Upper lobe of left lung (tissue), 6 donors: ENCODE results near the gene BRPF3. TPM values are rescaled to one million over a fixed set of nuclear protein-coding genes. Genes with fewer than 3 reads are reported as not detected.

ENCODE experiments used
- ATAC-seq, 2 donors: fragments of 200-7000 bp; cut with Tn5 transposase; one replicate each; pipeline ENCODE4 v1.9.1; 2022; ENCODE audit warnings: mild to moderate bottlenecking in 2 of 2, moderate library complexity in 2 of 2; ENCODE audit not compliant: low FRiP score in 2 of 2
- DNase-seq, 2 donors: peaks; one replicate each; pipeline ENCODE4 v3.0.0-alpha.2; 2019 to 2020
- H3K27ac ChIP-seq, 4 donors: fragments of 200-600 bp; sonication (generic); one replicate each; pipeline ENCODE4 v1.5.1; 2016 to 2019
- H3K27me3 ChIP-seq, 4 donors: fragments of 200-600 bp; sonication (generic); one replicate each; pipeline ENCODE4 v1.5.1; 2017 to 2019
- H3K36me3 ChIP-seq, 4 donors: fragments of 200-600 bp; sonication (generic); one replicate each; pipeline ENCODE4 v1.5.1; 2016 to 2019
- H3K4me1 ChIP-seq, 4 donors: fragments of 200-600 bp; sonication (generic); one replicate each; pipeline ENCODE4 v1.5.1; 2018 to 2019
- H3K4me3 ChIP-seq, 4 donors: fragments of 200-600 bp; sonication (generic); one replicate each; pipeline ENCODE4 v1.5.1; 2017 to 2019; ENCODE audit warnings: mild to moderate bottlenecking in 2 of 4, moderate library complexity in 1 of 4
- H3K9me3 ChIP-seq, 4 donors: fragments of 200-600 bp; sonication (generic); one replicate each; pipeline ENCODE4 v1.5.1; 2018 to 2019
- EP300 ChIP-seq, 4 donors: sonication (generic); formaldehyde crosslinking; IDR thresholded peaks; one replicate each; pipeline ENCODE4 v1.5.1; 2017; ENCODE audit warnings: antibody characterized with exemption in 4 of 4, control low read depth in 2 of 4
- POLR2A ChIP-seq, 4 donors: fragments of 450-650 bp; IDR thresholded peaks; one replicate each; pipeline ENCODE4 v1.5.1; 2016 to 2017; ENCODE audit warnings: antibody characterized with exemption in 4 of 4, mild to moderate bottlenecking in 2 of 4
- POLR2AphosphoS5 ChIP-seq, 2 donors: sonication (generic); formaldehyde crosslinking; IDR thresholded peaks; one replicate each; pipeline ENCODE4 v1.5.1; 2017; ENCODE audit warnings: antibody characterized with exemption in 2 of 2
- WGBS, 2 donors: methylation state at CpG; one replicate each; pipeline ENCODE4 v1.1.5; 2017 to 2018; 5-methylcytosine and 5-hydroxymethylcytosine counted together
- total RNA-seq, 6 donors: library from RNA; depleted of rRNA in 4 of 6; stranded (reverse); fragments of >200 nt in 4 of 6; gene quantifications; one replicate each; pipeline versions ENCODE4 v1.1.0 to v1.2.1, GENCODE V29; 2016 to 2021
- TF ChIP-seq, protein P1 (sequence below), 6 experiments: fragments of 450-650 bp in 4 of 6; fragments of 200-600 bp in 2 of 6; sonication (generic) in 2 of 6; IDR thresholded peaks; one replicate each; pipeline ENCODE4 v1.5.1; 2016 to 2019; ENCODE audit warnings: antibody characterized with exemption in 6 of 6
- donor health status: DM: no; HTN: no; CAD: no; lungs with moderate emphysema.
- donor health status: DM: no; HTN: yes; CAD: no; lungs with severe emphysema.

BRPF3 gene
- total RNA-seq, 6 donors from 2014 or later: 23.7 to 37.4 (median 33.4) TPM

DNA sequence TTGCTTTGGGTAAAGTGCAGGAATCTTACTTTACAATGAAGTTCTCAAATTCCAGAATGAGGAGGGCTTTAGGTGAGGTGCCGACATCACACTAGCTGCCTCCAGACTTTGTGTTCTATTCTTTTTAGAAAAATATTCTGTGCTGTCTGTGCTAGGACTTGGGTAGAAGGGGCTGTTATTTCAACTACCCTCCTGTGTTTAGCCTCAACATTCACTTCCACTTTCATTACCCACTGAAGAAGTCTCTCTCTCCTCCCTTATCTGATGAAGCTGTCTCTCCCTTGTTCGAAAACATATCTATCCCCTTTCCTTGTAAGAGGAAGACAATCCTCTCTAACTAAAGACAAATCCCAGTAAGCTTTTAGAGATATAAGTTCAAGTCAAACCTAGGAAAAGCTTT lies 25.0 kb upstream of the BRPF3 start:
- no peak overlapping the region for H3K27ac ChIP-seq

DNA sequence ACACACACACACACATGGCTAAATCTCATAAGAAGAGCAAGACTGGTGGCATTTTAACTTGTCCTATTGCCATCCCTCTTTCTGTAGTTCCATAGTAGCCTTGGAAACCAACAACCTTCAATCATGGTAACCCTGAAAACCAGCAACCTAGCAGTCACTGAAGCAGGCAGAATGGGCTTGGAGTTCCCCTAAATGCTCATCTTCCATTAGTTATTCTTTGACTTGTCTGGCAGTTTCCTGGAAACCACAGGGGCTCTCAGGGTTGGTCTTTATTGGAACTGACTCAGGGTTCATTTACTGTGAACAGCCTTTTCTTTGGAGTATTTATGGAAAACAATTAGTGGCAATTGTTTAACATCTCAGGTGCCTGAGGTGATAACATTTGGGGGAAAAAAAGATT lies 19.4 kb upstream of the BRPF3 start:
- H3K4me3 ChIP-seq: no peak overlapping the region
- DNase-seq: no peak
- ATAC-seq: no peak

More for the DNA sequence above, 25.0 kb upstream of the BRPF3 start:
- TF ChIP-seq POLR2A (IDR thresholded peaks at IDR 0.05): no peak
- no peak for TF ChIP-seq POLR2AphosphoS5 (IDR thresholded peaks at IDR 0.05)
- TF ChIP-seq, protein P1, sequence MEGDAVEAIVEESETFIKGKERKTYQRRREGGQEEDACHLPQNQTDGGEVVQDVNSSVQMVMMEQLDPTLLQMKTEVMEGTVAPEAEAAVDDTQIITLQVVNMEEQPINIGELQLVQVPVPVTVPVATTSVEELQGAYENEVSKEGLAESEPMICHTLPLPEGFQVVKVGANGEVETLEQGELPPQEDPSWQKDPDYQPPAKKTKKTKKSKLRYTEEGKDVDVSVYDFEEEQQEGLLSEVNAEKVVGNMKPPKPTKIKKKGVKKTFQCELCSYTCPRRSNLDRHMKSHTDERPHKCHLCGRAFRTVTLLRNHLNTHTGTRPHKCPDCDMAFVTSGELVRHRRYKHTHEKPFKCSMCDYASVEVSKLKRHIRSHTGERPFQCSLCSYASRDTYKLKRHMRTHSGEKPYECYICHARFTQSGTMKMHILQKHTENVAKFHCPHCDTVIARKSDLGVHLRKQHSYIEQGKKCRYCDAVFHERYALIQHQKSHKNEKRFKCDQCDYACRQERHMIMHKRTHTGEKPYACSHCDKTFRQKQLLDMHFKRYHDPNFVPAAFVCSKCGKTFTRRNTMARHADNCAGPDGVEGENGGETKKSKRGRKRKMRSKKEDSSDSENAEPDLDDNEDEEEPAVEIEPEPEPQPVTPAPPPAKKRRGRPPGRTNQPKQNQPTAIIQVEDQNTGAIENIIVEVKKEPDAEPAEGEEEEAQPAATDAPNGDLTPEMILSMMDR (IDR thresholded peaks at IDR 0.05): no peak
- Histone ChIP-seq H3K36me3 (no peaks in the 10 kb centered on the region), H3K27me3 (no peaks in the 10 kb centered on the region), H3K4me3 (no peak overlapping the region), H3K4me1 (no peaks in the 10 kb centered on the region), H3K9me3 (no peaks in the 10 kb centered on the region)
- ATAC-seq (no peak), DNase-seq (no peak)
- WGBS, 2 donors: 67% methylated on average over 2 of the region's 2 CpGs

DNA sequence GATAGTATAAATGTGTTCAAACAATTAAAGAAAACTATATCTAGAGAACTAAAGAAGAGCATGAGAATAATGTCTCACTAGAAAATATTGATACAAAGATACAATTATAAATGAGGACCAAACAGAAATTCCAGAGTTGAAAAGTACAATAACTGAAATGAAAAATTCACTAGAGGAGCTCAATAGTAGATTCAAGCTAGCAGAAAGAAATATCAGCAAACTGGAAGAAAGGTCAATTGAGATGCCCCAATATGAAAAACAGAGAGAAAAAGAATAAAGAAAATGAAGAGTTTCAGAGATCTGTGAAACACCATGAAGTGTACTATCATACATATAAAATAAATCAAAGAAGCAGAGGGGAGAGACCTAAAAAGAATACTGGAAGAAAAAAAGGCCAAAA lies 18.0 kb upstream of the BRPF3 start:
- TF ChIP-seq EP300 (IDR thresholded peaks at IDR 0.05): no peak
- no peak for TF ChIP-seq POLR2A (IDR thresholded peaks at IDR 0.05)
- TF ChIP-seq, protein P1 (IDR thresholded peaks at IDR 0.05): no peak
- TF ChIP-seq POLR2AphosphoS5 (IDR thresholded peaks at IDR 0.05): no peak
- ATAC-seq (no peak), DNase-seq (no peak)
- Histone ChIP-seq H3K36me3 (no peaks in the 10 kb centered on the region), H3K4me1 (no peaks in the 10 kb centered on the region), H3K27me3 (no peaks in the 10 kb centered on the region), H3K4me3 (no peak overlapping the region), H3K27ac (no peak overlapping the region), H3K9me3 (peaks cover 0 to 10% (median 3%) of the 10 kb centered on the region in 4 donors)

More for the DNA sequence above, 19.4 kb upstream of the BRPF3 start:
- no peaks in the 10 kb centered on the region for H3K27me3 ChIP-seq
- H3K9me3 ChIP-seq: peaks cover 0 to 10% (median 3%) of the 10 kb centered on the region in 4 donors
- no peaks in the 10 kb centered on the region for H3K36me3 ChIP-seq
- no peaks in the 10 kb centered on the region for H3K4me1 ChIP-seq
- H3K27ac ChIP-seq: no peak overlapping the region
- TF ChIP-seq, protein P1 (IDR thresholded peaks at IDR 0.05): no peak
- TF ChIP-seq POLR2A (IDR thresholded peaks at IDR 0.05) (no peak), EP300 (IDR thresholded peaks at IDR 0.05) (no peak), POLR2AphosphoS5 (IDR thresholded peaks at IDR 0.05) (no peak)

DNA sequence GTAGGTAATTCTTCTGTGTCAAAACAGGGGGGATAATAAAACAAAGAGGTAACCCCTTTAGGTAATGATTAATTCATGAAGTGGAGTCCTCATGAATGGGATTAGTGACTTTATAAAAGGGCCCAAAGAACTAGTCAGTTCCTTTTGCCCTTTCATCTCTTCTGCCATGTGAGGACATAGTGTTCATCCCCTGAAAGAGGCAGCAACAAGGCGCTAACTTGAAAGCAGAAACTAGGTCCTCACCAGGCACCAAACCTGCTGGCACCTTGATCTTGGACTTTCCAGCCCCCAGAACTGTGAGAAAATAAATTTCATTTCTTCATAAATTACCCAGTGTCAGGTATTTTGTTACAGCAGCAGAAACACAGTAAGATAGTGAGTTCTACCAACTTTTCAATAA lies 16.4 kb upstream of the BRPF3 start:
- Histone ChIP-seq H3K36me3 (no peaks in the 10 kb centered on the region), H3K27ac (no peak overlapping the region), H3K4me3 (no peak overlapping the region), H3K9me3 (peaks cover 0 to 10% (median 3%) of the 10 kb centered on the region in 4 donors), H3K27me3 (no peaks in the 10 kb centered on the region), H3K4me1 (no peaks in the 10 kb centered on the region)
- DNase-seq: no peak
- ATAC-seq: no peak
- TF ChIP-seq, protein P1 (IDR thresholded peaks at IDR 0.05): no peak
- TF ChIP-seq POLR2AphosphoS5 (IDR thresholded peaks at IDR 0.05) (no peak), EP300 (IDR thresholded peaks at IDR 0.05) (no peak), POLR2A (IDR thresholded peaks at IDR 0.05) (no peak)
- WGBS, 2 donors: 93 to 100% methylated on average over 1 of the region's 1 CpG

DNA sequence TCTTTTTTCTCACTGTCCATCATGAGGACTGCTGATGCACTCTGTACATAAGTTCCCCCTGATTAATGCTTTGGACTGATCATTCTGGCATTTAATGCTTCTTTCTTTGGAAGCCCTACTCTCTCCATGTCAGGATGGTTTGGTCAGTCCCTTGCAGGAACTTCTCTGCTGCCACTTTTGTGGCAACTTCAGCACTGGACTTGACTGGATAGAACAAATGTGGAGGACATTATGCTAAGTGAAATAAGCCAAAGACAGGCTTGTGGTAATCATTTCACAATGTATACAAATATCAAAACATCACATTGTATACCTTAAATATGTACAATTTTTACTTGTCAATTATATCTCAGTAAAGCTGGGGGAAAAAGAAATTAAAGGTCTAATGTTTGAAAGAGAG lies 12.2 kb upstream of the BRPF3 start:
- Histone ChIP-seq H3K36me3 (no peaks in the 10 kb centered on the region), H3K27me3 (no peaks in the 10 kb centered on the region), H3K4me3 (no peak overlapping the region), H3K27ac (no peak overlapping the region), H3K9me3 (no peaks in the 10 kb centered on the region), H3K4me1 (no peaks in the 10 kb centered on the region)
- TF ChIP-seq POLR2AphosphoS5 (IDR thresholded peaks at IDR 0.05) (no peak), EP300 (IDR thresholded peaks at IDR 0.05) (no peak), POLR2A (IDR thresholded peaks at IDR 0.05) (no peak)
- TF ChIP-seq, protein P1 (IDR thresholded peaks at IDR 0.05): no peak
- no peak for ATAC-seq
- no peak for DNase-seq
